Nephron (organoid): ENCODE measurements around the gene PLXNA4.

ENCODE experiments used
- H3K27ac Mint-ChIP-seq, 3 experiments: 2 replicates each; pipeline ENCODE4 v1.8.0; 2020; ENCODE audit warnings: mixed read lengths in 3 of 3, mild to moderate bottlenecking in 2 of 3, moderate library complexity in 1 of 3
- H3K27me3 Mint-ChIP-seq: 2 replicates; pipeline ENCODE4 v1.8.0; 2021; ENCODE audit warnings: low read depth, mild to moderate bottlenecking, moderate library complexity, mixed read lengths
- H3K36me3 Mint-ChIP-seq: 2 replicates; pipeline ENCODE4 v1.8.0; 2020; ENCODE audit warnings: low read depth, mixed read lengths
- H3K4me1 Mint-ChIP-seq: 2 replicates; pipeline ENCODE4 v1.8.0; 2020; ENCODE audit warnings: mixed read lengths
- H3K4me3 Mint-ChIP-seq, 3 experiments: 2 replicates each; pipeline ENCODE4 v1.8.0; 2020; ENCODE audit warnings: mild to moderate bottlenecking in 3 of 3, mixed read lengths in 3 of 3, moderate library complexity in 2 of 3
- H3K9me3 Mint-ChIP-seq: 2 replicates; pipeline ENCODE4 v1.8.0; 2020; ENCODE audit warnings: mixed read lengths
- TF ChIP-seq, protein P1 (sequence below), 3 experiments: fragments of 200-600 bp; sonication (generic); IDR thresholded peaks; one replicate each; pipeline ENCODE4 v1.5.0; 2021; ENCODE audit warnings: antibody characterized with exemption in 3 of 3; ENCODE audit not compliant: unreplicated experiment in 3 of 3

PLXNA4 gene

DNA sequence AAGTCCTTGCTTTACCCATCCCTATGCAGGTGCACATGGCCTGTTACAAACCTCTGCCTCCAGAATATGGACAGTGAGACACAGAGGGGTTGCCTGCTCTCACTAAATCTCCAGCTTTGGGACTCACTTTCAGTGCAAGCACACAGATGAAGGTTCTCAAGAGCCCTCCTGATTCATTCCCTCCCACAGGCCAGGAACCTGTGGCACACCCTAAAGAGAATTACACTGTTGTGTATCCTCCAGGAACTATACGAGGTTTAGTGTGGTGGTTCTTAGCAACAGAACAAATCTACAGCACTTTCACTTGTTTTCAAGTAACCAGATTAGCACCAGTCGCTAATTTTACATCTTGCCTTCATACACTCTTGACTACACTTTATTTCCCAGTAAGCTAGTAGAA is 192.3 kb downstream of the PLXNA4 start:
- Mint-ChIP-seq H3K4me3 (no peak overlapping the region), H3K9me3 (no peaks in the 10 kb centered on the region), H3K27ac (peak overlapping the region; percentile 81 to 93 (median 89)), H3K36me3 (no peaks in the 10 kb centered on the region), H3K4me1 (peaks cover 82% of the 10 kb centered on the region), H3K27me3 (peaks cover 30% of the 10 kb centered on the region)
- TF ChIP-seq, protein P1, sequence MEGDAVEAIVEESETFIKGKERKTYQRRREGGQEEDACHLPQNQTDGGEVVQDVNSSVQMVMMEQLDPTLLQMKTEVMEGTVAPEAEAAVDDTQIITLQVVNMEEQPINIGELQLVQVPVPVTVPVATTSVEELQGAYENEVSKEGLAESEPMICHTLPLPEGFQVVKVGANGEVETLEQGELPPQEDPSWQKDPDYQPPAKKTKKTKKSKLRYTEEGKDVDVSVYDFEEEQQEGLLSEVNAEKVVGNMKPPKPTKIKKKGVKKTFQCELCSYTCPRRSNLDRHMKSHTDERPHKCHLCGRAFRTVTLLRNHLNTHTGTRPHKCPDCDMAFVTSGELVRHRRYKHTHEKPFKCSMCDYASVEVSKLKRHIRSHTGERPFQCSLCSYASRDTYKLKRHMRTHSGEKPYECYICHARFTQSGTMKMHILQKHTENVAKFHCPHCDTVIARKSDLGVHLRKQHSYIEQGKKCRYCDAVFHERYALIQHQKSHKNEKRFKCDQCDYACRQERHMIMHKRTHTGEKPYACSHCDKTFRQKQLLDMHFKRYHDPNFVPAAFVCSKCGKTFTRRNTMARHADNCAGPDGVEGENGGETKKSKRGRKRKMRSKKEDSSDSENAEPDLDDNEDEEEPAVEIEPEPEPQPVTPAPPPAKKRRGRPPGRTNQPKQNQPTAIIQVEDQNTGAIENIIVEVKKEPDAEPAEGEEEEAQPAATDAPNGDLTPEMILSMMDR (IDR thresholded peaks at IDR 0.05; ENCODE audit: unreplicated experiment in 3 of 3) = no peak

DNA sequence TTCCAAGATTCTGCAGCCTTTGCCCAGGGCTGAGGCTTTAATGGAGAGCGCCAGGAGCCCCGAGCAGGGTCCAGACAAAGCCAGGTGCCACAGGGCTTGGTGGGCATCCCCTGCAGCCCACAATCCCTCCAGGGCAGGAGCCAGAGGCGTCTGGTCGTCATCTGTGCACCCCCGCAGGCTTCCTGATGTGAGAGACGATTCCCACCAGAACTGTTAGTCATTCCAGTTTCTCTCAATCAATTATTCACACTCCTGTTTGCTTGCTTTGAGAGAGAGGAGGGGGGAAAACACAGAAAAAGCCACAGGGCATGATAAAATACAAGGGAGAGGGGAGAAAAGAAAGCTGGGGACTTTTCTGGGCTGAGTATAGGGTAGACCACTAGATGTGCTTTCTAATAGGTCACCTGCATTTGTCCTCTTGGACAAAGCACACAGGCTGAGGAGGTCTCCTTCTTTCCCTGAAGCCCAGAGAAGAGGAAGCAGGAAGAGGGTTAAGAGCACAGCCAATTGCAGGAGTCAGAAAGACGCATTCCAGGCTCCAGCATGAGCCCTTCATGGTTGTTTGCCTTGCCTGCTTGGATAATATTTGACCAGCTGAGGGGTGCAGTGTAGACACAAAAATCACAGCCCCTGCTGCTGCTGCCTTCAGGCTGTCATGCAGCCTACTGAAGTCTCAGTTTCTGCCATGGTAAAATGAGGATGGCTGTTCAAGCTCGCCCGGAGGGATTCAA is 194.4 kb downstream of the PLXNA4 start:
- Mint-ChIP-seq H3K27me3 (peaks cover 24% of the 10 kb centered on the region), H3K4me1 (peaks cover 73% of the 10 kb centered on the region), H3K4me3 (no peak overlapping the region), H3K27ac (peak overlapping the region; percentile 87 to 93 (median 89)), H3K36me3 (no peaks in the 10 kb centered on the region), H3K9me3 (no peaks in the 10 kb centered on the region)
- TF ChIP-seq, protein P1 (IDR thresholded peaks at IDR 0.05; ENCODE audit: unreplicated experiment in 3 of 3) = no peak

DNA sequence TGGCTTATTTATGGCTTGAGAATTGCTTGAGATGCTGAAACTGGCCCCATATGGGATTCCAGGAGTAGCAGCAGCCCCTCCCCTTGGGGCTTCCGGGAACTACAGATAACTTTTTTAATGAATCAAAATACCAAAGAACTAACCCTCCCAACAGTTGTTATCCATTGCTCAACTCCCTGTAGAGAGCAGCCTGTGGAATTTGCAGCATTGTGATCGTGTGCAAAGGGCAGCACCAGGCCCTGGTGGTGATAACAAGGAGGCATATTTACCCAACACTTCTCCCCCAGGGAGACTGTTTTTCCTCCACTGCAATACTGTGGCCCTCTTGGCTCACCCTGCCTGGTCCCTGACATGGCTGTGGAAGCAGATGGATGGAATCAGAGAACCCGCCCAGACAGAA is 196.2 kb downstream of the PLXNA4 start:
- peaks cover 67% of the 10 kb centered on the region for H3K4me1 Mint-ChIP-seq

DNA sequence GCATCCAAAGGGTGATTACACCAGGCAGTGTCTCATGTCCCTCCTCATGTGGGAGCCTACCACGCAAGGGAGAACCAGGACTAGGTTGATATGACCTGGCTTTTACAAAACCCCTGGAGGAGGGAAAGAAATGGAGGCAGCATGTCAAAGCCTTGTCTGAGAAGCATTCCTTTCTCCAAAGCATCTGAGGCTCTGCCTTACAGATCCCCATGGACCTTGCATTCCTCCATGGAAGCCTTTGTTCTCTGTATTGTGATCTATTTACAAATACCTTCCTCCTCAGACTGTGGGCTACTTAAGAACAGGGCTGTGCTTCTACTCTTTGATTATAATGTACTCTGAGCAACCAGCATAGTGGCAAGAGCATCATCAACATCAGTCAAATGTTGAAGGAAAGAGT is 197.0 kb downstream of the PLXNA4 start:
- H3K27ac Mint-ChIP-seq = peak overlapping the region; percentile 79 to 92 (median 82)
- no peaks in the 10 kb centered on the region for H3K9me3 Mint-ChIP-seq
- H3K4me1 Mint-ChIP-seq = peaks cover 60% of the 10 kb centered on the region
- H3K27me3 Mint-ChIP-seq = peaks cover 16% of the 10 kb centered on the region
- no peak overlapping the region for H3K4me3 Mint-ChIP-seq
- TF ChIP-seq, protein P1 (IDR thresholded peaks at IDR 0.05; ENCODE audit: unreplicated experiment in 3 of 3) = no peak
- H3K36me3 Mint-ChIP-seq = no peaks in the 10 kb centered on the region

More for the DNA sequence above, 196.2 kb downstream of the PLXNA4 start:
- peaks cover 24% of the 10 kb centered on the region for H3K27me3 Mint-ChIP-seq
- H3K27ac Mint-ChIP-seq = peak overlapping the region; percentile 79 to 92 (median 82)
- peak overlapping the region in 2 of 3 experiments; percentile 12 to 15 for H3K4me3 Mint-ChIP-seq
- no peaks in the 10 kb centered on the region for H3K36me3 Mint-ChIP-seq
- TF ChIP-seq, protein P1 (IDR thresholded peaks at IDR 0.05; ENCODE audit: unreplicated experiment in 3 of 3) = peak in 1 of 3 experiments; percentile 32
- no peaks in the 10 kb centered on the region for H3K9me3 Mint-ChIP-seq

DNA sequence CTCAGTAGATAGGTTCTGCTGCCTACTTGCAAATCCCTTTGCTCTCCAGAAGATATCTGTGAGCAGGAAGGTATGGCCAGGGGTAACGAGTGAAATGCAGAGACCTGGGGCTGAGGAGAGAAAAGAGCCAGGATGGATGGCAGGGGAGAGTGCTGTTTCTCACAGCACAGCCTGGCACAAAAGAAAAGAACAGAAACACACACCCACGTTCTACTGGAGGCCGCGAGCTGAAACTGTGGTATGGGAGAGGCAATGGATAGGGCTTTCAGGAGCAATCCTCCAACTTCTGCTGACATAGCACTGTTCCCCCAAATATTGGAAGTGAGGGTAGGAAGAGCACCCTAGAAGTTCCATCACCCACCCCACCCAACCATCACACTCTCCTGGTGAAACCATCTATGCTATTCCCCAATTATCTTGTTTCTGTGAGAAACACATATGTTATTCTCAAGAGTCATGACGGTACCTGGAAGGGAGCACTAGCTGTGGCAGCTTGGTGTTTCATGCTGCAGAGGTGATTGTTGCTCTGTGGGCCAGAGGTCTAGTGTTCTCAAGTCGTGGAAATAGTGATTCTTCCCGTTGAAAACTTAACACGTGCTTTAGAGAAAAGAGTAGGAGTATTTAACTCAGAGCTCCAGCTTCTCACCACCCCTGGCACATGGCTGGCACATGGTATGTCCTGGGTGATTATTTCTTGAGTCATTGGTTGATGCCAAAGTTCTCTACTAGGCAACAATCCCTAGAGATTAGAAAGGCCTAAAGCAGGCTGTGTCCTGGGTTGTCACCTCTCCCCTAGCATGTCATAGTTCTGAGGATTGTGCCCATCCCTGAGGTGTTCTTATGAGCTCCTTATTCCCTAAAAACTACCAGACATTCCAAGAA is 198.3 kb downstream of the PLXNA4 start:
- TF ChIP-seq, protein P1 (IDR thresholded peaks at IDR 0.05; ENCODE audit: unreplicated experiment in 3 of 3) = no peak
- Mint-ChIP-seq H3K4me3 (no peak overlapping the region), H3K9me3 (no peaks in the 10 kb centered on the region), H3K27ac (peak overlapping the region; percentile 39 to 81 (median 70)), H3K27me3 (peaks cover 15% of the 10 kb centered on the region), H3K36me3 (no peaks in the 10 kb centered on the region), H3K4me1 (peaks cover 54% of the 10 kb centered on the region)
